ENCODE results near the gene BRAF.
"Not testable (repeated sequence)": the region's sequence is repeated elsewhere in the genome, so short reads cannot be mapped to it uniquely, and the experiment has no call there.

Gene BRAF

DNA sequence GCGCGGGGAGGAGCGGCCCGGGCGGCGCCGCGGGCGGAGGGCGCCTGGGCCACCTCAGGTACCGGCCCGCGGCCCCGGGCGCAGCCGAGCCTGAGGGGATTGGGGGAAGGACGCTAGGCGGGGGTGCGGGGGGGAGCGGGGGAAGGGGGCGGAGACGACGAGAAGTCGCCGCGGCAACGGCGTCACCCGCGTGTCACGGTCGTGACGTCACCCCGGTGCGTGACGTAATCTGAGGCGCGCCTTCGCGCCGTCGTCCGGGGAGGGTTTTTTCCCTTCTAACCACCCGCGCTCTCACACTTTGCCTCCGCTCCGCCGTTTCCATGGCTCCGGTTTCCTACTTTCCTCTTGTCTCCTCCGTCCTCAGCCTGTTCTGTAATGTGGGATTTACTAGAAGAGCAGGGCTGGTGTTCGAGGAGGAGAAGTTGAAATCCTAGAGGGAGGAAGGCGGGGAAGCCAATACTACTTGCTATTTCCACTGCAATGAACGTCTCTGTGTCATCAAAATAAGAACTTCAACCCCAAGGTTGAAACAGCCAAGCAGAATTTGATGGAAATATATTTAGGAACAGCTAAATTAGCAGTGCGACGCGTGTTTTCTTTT is at the start of gene BRAF:
BRAF (minus strand) TSS at position 109 of the 601 bp plus-strand sequence. CDS start 226 bp downstream, outside the sequence.
- peak; percentile 69 to 72 for DNase-seq (ENCODE audit: low read depth in 2 of 2)

- no peak for DNase-seq (ENCODE audit: low read depth in 2 of 2)
These were observed 48.4 kb upstream of the BRAF start for GRCh38 chr7:140972876-140973829.

DNA sequence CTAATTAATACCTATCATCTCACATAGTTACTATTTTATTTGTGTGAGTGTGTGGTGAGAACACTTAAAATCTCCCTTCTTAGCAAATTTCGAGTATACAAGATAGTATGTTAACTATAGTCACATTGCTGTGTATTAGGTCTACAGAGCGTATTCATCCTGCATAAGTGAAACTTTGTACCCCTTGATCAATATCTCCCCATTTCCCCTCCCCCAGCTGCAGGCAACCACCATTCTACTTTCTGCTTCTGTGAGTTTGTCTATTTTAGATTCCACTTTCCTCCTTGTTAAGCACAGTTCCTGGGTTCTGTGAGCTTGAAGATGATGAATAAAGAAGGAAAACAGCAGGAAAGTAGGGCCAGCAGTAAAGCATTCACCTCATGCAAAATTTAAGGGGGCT is 47.6 kb upstream of the BRAF start:
- no peak for DNase-seq (ENCODE audit: low read depth in 2 of 2)

- no peak for DNase-seq (ENCODE audit: low read depth in 2 of 2)
These were observed 42.7 kb upstream of the BRAF start for GRCh38 chr7:140967438-140967837.

- no peak for DNase-seq (ENCODE audit: low read depth in 2 of 2)
These were observed 42.0 kb upstream of the BRAF start for GRCh38 chr7:140966561-140967233.

GRCh38 chr7:140961117-140961516 is 36.4 kb upstream of the BRAF start:
- DNase-seq (ENCODE audit: low read depth in 2 of 2), result no peak

- not testable (repeated sequence) for DNase-seq (ENCODE audit: low read depth in 2 of 2)
These were observed 32.3 kb upstream of the BRAF start for GRCh38 chr7:140956997-140957396.

DNA sequence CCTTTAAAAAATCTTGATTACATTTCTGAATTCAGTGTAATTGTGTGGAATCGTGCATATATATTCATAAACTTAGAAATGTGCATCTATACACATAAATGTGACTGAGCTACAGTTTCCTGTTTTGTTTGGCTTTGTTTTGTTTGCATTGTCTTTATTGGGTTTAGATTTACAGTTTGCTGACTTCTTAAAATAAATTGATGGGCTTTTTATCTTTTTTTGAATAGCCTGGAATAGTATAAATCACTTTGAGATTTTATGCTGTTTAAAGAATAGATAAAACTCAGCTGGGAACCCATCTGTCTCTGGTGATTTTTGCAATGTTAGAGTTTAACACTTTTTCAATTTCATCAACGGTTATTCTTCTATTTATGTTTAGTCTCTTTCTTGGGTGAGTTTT is 21.2 kb upstream of the BRAF start:
- no peak for DNase-seq (ENCODE audit: low read depth in 2 of 2)

DNA sequence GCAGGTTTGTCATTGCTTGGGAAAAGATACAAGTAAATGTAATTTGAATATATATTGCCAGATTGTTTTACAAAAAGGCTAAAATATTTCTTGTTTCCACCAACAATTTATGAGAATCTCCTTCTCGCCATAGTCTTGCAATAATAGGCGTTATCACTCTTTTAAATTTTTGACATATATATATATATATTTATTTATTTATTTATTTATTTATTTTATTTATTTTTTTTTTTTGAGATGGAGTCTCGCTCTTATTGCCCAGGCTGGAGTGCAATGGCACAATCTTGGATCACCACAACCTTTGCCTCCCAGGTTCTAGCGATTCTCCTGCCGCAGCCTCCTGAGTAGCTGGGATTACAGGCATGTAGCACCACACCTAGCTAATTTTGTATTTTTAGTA is 17.5 kb upstream of the BRAF start:
- not testable (repeated sequence) for DNase-seq (ENCODE audit: low read depth in 2 of 2)

DNA sequence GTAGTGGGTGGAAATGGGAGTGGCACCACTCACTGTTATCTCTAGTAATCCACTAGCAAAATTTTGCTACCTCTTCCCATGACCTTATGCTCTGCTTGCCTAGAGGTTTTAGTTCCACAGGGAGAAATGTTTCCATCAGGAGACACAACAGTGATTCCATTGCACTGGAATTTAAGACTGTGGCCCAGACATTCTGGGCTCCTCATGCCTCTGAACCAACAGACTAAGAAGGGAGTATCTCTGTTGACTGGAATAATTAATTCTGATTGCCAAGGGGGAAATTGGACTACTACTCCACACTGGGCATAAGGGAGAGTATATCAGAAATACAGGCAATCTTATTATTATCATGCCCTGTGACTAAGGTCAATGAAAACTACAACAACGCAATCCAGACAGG is 16.2 kb upstream of the BRAF start:
- no peak for DNase-seq (ENCODE audit: low read depth in 2 of 2)

GRCh38 chr7:140937702-140938264 is 13.1 kb upstream of the BRAF start:
- DNase-seq (ENCODE audit: low read depth in 2 of 2), result no peak

DNA sequence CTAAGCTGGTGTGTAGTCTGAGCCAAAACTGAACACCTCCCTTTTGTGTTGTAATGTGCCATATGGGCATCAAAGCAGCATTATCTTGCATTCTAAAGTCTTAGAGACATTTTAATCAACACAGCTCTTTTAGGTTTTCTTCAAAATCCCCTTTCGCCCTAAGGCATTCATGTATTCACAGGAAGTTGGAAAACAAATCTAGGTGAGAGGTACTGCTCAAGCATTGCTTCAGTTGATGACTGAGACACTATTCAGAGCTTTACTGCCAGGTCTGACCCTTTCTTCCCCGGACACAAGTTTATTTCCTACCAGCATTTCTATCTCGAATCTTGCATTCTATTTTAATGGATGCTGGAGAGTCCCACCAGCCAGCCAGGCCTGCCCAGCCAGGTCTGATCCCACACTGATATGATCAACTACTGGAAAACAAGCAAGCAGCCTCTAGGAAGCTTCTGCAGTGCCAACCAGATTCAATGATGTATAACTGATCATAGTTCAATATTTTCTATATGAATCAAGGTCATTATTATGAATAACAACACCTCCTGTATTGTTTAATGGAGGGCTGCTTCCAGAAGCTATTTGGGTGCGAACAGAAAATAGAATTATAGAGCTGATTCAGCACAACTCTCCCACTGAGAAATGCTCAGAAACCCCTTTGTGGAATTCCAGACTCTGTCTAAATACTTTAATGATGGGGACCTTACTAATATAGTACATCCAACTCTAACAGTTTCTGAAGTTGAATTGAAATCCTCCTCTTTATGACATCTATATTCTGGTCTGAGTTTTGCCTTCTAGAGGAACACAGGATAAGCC is 4.0 kb upstream of the BRAF start:
- DNase-seq (ENCODE audit: low read depth in 2 of 2), result no peak

GRCh38 chr7:140927945-140928344 is 3.2 kb upstream of the BRAF start:
- DNase-seq (ENCODE audit: low read depth in 2 of 2), result not testable (repeated sequence)

DNA sequence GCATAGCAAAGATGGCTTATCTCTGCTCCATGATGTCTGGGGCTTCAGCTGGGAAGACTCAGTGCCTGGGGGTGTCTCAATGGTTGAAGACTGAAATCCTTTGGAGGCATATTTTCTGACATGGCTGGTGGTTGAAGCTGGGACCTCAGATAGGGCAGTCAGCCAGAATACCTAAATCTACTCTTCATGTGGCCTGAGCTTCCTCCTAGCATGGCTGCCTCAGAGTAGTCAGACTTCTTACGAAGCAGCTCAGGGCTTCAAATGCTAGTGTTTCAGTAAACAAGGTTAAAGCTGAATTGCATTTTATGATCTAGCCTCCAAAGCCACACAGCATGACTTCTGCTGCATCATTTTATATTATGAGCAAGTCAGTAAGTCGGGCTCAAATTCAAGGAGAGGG is 2.6 kb upstream of the BRAF start:
- DNase-seq (ENCODE audit: low read depth in 2 of 2), result no peak

GRCh38 chr7:140926021-140926817 is 1.5 kb upstream of the BRAF start:
- DNase-seq (ENCODE audit: low read depth in 2 of 2), result no peak

DNA sequence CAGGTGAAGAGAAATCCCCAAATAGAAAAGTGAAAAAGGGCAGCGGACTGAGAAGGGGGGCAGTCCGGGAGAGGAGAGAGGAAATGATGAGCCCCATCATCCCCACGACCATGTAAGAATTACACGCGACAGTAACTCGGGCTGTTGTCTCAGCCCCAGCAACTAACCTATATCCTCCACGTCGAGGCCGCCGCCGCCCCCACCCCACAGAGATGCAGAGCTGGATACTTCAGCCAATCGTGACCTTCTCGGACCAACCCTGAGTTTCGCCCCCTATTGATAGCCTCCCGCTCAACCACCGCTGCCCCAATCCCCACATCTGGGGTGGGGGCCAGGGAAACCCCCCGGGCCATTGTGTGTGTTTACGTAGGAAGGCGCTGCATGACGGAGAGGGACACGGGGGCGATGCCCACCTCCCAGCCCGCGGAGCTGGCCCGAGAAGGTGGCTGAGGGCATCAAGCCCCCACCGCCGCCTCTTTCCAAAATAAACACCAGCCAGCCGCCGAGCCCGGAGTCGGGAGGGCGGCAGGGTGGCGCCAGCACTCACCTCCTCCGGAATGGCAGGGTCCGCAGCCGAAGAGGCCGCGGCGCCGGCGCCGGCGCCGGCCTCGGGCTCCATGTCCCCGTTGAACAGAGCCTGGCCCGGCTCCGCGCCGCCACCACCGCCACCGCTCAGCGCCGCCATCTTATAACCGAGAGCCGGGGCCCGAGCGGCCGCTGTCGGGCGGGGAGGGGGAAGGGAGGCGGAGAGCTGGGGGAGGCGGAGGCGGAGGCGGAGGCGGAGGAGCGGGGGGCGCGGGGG is 509 bp downstream of the BRAF start:
- peak in 1 of 2 experiments; percentile 8 for DNase-seq (ENCODE audit: low read depth in 2 of 2)

DNA sequence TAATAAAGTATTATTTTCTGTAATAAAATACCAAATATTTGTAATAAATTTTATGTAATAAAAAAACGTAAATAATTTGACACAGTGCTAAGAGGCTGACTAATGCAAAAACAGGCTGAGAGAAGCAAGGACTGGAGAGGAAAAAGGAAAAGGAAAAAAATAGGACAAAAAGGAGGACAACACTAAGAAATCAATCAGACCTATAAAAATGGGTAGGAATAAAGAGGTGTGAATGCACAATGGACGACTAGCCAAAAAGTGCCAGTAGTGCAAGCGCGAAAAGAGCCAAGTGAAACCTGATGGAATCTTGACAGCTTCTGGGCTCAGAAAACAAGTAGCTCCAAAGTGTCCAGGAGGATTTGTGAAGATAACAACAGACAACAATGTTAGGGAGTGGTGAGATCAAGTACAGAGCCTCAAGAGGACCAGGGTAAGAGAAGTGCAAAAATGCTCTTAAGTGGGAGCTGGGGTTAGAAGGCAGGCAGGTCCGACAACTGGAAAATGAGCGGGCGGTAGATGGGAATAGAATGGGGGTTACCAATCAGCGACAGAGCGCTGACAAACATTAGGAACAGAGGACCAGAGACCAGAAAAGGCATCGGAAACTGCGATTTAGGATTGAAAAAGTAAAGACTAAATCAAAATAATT is 1.2 kb downstream of the BRAF start:
- no peak for DNase-seq (ENCODE audit: low read depth in 2 of 2)

DNA sequence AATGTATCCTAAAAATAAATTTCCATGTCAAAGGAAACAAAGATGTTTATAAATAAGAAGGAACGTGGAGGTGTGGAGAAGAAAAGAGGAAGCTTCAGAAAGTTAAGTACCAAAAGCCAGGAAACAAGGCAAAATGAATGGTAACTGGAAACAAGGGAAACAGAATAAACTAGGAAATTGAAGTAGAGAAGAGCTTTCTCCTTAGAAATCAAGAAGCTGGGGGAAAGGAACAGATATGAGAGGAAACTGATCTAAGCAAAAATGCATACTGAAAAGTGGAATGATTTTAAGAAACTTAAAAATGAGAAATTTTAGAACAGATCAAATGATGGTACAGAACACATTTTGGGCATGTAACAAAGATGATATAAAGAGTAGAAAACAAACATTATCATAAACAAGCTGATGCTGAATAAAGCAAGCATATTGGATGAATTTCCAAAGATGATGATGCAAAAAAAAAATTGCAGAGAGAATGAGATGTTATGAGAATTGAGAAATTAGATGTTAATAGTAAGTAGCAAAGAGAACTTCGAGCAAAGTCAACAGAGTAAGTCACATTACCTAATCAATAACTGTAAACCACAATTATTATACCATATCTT is 1.9 kb downstream of the BRAF start:
- no peak for DNase-seq (ENCODE audit: low read depth in 2 of 2)

GRCh38 chr7:140920745-140921144 is 4.0 kb downstream of the BRAF start:
- DNase-seq (ENCODE audit: low read depth in 2 of 2), result no peak
